Fibroblast of lung (primary cell): Measurements from ENCODE around the gene ARHGAP44. TPM values are rescaled to one million over a fixed set of nuclear protein-coding genes. Genes with fewer than 3 reads are reported as not detected.

Experiments used
- DNase-seq, 2 donors: peaks; one replicate each; pipeline versions ENCODE4 v3.0.0 to v3.0.0-alpha.2; 2010; ENCODE audit warnings: low read depth in 2 of 2
- H2AFZ ChIP-seq: 2 replicates; pipeline ENCODE4 v1.5.1; 2012; ENCODE audit warnings: low read length, control low read depth, inconsistent platforms
- H3K27ac ChIP-seq: 2 replicates; pipeline ENCODE4 v1.5.1; 2011; ENCODE audit warnings: low read length, control low read depth; ENCODE audit not compliant: insufficient read depth
- H3K27me3 ChIP-seq: 2 replicates; pipeline ENCODE4 v1.5.1; 2011; ENCODE audit warnings: mild to moderate bottlenecking, low read length; ENCODE audit not compliant: control insufficient read depth, insufficient read depth
- H3K36me3 ChIP-seq: 2 replicates; pipeline ENCODE4 v1.5.1; 2011; ENCODE audit warnings: low read length; ENCODE audit not compliant: control insufficient read depth, insufficient read depth
- H3K4me1 ChIP-seq: 2 replicates; pipeline ENCODE4 v1.5.1; 2011; ENCODE audit warnings: low read length; ENCODE audit not compliant: control insufficient read depth, insufficient read depth; ENCODE audit errors: extremely low read depth
- H3K4me2 ChIP-seq: 2 replicates; pipeline ENCODE4 v1.5.1; 2011; ENCODE audit warnings: low read length, control low read depth; ENCODE audit not compliant: insufficient read depth; ENCODE audit errors: extremely low read depth
- H3K4me3 ChIP-seq, 4 experiments: fragments of 200-600 bp in 1 of 4; sonication (generic) in 1 of 4; replicated peaks in 1 of 4; 2 replicates each; pipeline ENCODE4 v1.5.1; 2011 to 2016; ENCODE audit warnings: low read length in 4 of 4, low read depth in 3 of 4, mild to moderate bottlenecking in 3 of 4, control low read depth in 2 of 4, inconsistent platforms in 1 of 4, mixed read lengths in 1 of 4; ENCODE audit not compliant: insufficient read depth in 1 of 4; ENCODE audit errors: control extremely low read depth in 1 of 4
- H3K79me2 ChIP-seq: 2 replicates; pipeline ENCODE4 v1.5.1; 2012; ENCODE audit warnings: mild to moderate bottlenecking, low read length, inconsistent platforms; ENCODE audit not compliant: control insufficient read depth, insufficient read depth
- H3K9ac ChIP-seq: 2 replicates; pipeline ENCODE4 v1.5.1; 2011; ENCODE audit warnings: mild to moderate bottlenecking, low read length, control low read depth; ENCODE audit not compliant: insufficient read depth
- H3K9me3 ChIP-seq: 2 replicates; pipeline ENCODE4 v1.5.1; 2012; ENCODE audit warnings: low read depth, low read length; ENCODE audit not compliant: control insufficient read depth, insufficient read depth
- H4K20me1 ChIP-seq: 2 replicates; pipeline ENCODE4 v1.5.1; 2011; ENCODE audit warnings: low read length; ENCODE audit not compliant: control insufficient read depth, insufficient read depth; ENCODE audit errors: extremely low read depth
- CTCF ChIP-seq, 2 donors: IDR thresholded peaks in 1 of 2; conservative IDR thresholded peaks in 1 of 2; 1 replicate in 1 of 2; 2 replicates in 1 of 2; pipeline ENCODE4 v1.5.1; 2011 to 2012; ENCODE audit warnings: low read length in 2 of 2, control low read depth in 1 of 2, inconsistent platforms in 1 of 2, low read depth in 1 of 2, mild to moderate bottlenecking in 1 of 2
- EZH2 ChIP-seq: IDR thresholded peaks from 2 replicates; pipeline ENCODE4 v1.5.1; 2012; ENCODE audit warnings: low read length, control low read depth, mild to moderate bottlenecking; ENCODE audit errors: missing control alignments
- polyA plus RNA-seq, 2 donors: library from polyadenylated mRNA; depleted of rRNA in 1 of 2; stranded (reverse) in 1 of 2; unstranded in 1 of 2; fragments of >200 nt; gene quantifications; 2 replicates each; pipeline ENCODE4 v1.2.1, GENCODE V29; 2011 to 2012; ENCODE audit warnings: missing spikeins in 1 of 2
- total RNA-seq: library from RNA; depleted of rRNA; stranded (reverse); fragments of >200 nt; gene quantifications from 2 replicates; pipeline ENCODE4 v1.2.1, GENCODE V29; 2014

ARHGAP44 gene
- total and polyA plus RNA-seq, 2 donors (not counting 1 experiment from before 2014, with no cell fraction given): 0.48 to 1.7 TPM

- DNase-seq: peak; percentile 35 to 72
- Histone ChIP-seq H3K79me2 (no peaks in the 10 kb centered on the region), H3K36me3 (no peaks in the 10 kb centered on the region), H3K27ac (no peak overlapping the region), H3K9ac (no peak overlapping the region), H3K4me2 (no peak overlapping the region), H4K20me1 (no peaks in the 10 kb centered on the region), H3K27me3 (no peaks in the 10 kb centered on the region), H3K4me1 (no peaks in the 10 kb centered on the region), H3K9me3 (no peaks in the 10 kb centered on the region), H3K4me3 (no peak overlapping the region), H2AFZ (no peak overlapping the region)
- TF ChIP-seq CTCF (conservative IDR thresholded peaks at IDR 0.05 in 1 of 2, IDR thresholded peaks at IDR 0.05 in 1 of 2; ENCODE audit: low read depth in 1 of 2, low read length in 2 of 2) (peak; percentile 74 to 75), EZH2 (no peak)
Observed at GRCh38 chr17:13030459-13031300, 241.4 kb downstream of the ARHGAP44 start.

- Histone ChIP-seq H3K27ac (no peak overlapping the region), H3K4me1 (no peaks in the 10 kb centered on the region), H3K9me3 (no peaks in the 10 kb centered on the region), H3K27me3 (no peaks in the 10 kb centered on the region), H4K20me1 (no peaks in the 10 kb centered on the region), H3K4me3 (no peak overlapping the region), H3K9ac (no peak overlapping the region), H3K36me3 (no peaks in the 10 kb centered on the region), H3K79me2 (no peaks in the 10 kb centered on the region), H2AFZ (no peak overlapping the region), H3K4me2 (no peak overlapping the region)
- TF ChIP-seq EZH2 (no peak), CTCF (conservative IDR thresholded peaks at IDR 0.05 in 1 of 2, IDR thresholded peaks at IDR 0.05 in 1 of 2; ENCODE audit: low read depth in 1 of 2, low read length in 2 of 2) (peak; percentile 85 to 89)
- peak; percentile 20 to 59 for DNase-seq
Observed at GRCh38 chr17:13031718-13032350, 242.5 kb downstream of the ARHGAP44 start.

- Histone ChIP-seq H2AFZ (no peak overlapping the region), H3K4me1 (no peaks in the 10 kb centered on the region), H4K20me1 (no peaks in the 10 kb centered on the region), H3K9ac (no peak overlapping the region), H3K4me2 (no peak overlapping the region), H3K27ac (no peak overlapping the region), H3K4me3 (no peak overlapping the region), H3K9me3 (no peaks in the 10 kb centered on the region), H3K27me3 (no peaks in the 10 kb centered on the region), H3K36me3 (no peaks in the 10 kb centered on the region), H3K79me2 (no peaks in the 10 kb centered on the region)
- no peak for TF ChIP-seq EZH2
- no peak for TF ChIP-seq CTCF (conservative IDR thresholded peaks at IDR 0.05 in 1 of 2, IDR thresholded peaks at IDR 0.05 in 1 of 2; ENCODE audit: low read depth in 1 of 2, low read length in 2 of 2)
- no peak for DNase-seq
Observed at GRCh38 chr17:13035420-13035819, 246.1 kb downstream of the ARHGAP44 start.
